Fibroblast of lung (primary cell): ENCODE data around the gene ALDH8A1.

ENCODE experiments used
- EZH2 ChIP-seq: IDR thresholded peaks from 2 replicates; pipeline ENCODE4 v1.5.1; 2012; ENCODE audit warnings: low read length, control low read depth, mild to moderate bottlenecking; ENCODE audit errors: missing control alignments
- TF ChIP-seq, protein P1 (sequence below), 2 donors: IDR thresholded peaks in 1 of 2; conservative IDR thresholded peaks in 1 of 2; 1 replicate in 1 of 2; 2 replicates in 1 of 2; pipeline ENCODE4 v1.5.1; 2011 to 2012; ENCODE audit warnings: low read length in 2 of 2, control low read depth in 1 of 2, inconsistent platforms in 1 of 2, low read depth in 1 of 2, mild to moderate bottlenecking in 1 of 2

DNA sequence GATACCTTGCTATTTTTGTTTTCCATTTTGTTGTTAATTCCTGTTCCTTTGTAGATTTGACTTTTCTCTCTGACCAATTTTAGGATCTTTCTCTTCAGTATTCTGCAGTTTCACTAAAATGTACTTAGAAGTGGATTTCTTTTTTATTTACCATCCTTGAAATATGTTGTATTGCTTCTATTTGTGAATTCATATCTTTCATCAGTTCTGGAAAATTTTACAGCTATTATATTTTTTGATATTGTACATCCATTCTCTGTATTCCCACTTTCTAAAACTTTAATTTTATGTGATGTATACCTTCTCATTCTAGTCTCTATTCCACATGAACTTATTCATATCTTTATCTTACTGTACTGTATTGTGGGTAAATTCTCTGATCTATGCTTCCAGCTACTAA, 9.7 kb upstream of the ALDH8A1 start:
- TF ChIP-seq, protein P1, sequence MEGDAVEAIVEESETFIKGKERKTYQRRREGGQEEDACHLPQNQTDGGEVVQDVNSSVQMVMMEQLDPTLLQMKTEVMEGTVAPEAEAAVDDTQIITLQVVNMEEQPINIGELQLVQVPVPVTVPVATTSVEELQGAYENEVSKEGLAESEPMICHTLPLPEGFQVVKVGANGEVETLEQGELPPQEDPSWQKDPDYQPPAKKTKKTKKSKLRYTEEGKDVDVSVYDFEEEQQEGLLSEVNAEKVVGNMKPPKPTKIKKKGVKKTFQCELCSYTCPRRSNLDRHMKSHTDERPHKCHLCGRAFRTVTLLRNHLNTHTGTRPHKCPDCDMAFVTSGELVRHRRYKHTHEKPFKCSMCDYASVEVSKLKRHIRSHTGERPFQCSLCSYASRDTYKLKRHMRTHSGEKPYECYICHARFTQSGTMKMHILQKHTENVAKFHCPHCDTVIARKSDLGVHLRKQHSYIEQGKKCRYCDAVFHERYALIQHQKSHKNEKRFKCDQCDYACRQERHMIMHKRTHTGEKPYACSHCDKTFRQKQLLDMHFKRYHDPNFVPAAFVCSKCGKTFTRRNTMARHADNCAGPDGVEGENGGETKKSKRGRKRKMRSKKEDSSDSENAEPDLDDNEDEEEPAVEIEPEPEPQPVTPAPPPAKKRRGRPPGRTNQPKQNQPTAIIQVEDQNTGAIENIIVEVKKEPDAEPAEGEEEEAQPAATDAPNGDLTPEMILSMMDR (conservative IDR thresholded peaks at IDR 0.05 in 1 of 2, IDR thresholded peaks at IDR 0.05 in 1 of 2; ENCODE audit: low read depth in 1 of 2, low read length in 2 of 2): no peak
- no peak for TF ChIP-seq EZH2
